Measurements from ENCODE around the gene HMGCL.
A peak's percentile ranks its signal among the peaks of the same experiment; 100 is the strongest.

The HMGCL gene

DNA sequence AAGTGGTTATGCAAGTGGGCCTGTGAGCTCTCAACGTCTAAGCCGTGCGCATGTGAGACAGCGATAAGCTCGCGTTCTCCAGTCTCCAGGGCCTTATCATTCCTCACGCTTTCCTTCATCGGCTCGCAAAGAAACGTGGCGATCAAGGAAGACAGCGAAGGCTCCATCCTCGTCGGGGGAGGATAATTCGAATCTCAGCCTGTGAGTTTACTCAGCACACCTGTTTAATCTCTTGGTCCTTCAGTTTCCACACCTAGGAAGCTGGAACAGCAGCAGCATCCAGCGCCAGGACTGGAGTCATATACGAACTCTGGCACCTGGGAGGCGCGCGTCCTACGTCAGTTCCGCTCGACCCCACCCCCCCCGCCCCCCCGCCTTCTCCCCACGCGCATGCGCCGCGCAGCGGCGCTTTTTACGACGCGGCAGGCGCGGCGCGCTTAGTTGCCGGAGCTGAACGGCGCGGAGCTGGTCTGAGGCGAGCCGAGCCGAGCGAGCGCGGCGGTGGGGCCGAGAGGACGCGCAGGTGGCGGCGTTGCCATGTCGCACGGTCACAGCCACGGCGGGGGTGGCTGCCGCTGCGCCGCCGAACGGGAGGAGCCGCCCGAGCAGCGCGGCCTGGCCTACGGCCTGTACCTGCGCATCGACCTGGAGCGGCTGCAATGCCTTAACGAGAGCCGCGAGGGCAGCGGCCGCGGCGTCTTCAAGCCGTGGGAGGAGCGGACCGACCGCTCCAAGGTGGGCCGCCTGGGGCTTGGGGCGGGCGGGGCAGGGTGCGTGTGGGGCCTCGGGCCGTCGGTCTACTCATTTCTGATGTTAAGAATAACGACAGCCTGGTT is 47.0 kb downstream of the HMGCL start, which contains the start of gene PITHD1:
Gene PITHD1, plus strand, starts transcription at position 440 of the 836 bp plus-strand sequence. Its CDS starts 98 bp downstream, at position 538.
- Histone ChIP-seq H3K4me1 (ENCODE audit: insufficient read depth, low read length, severe bottlenecking) (peaks cover 48% of the 10 kb centered on the region), H3K9me3 (ENCODE audit: low read length) (no peaks in the 10 kb centered on the region), H3K79me2 (ENCODE audit: insufficient read depth, low read length) (peaks cover 28% of the 10 kb centered on the region), H3K4me2 (ENCODE audit: low read length) (peak within 1 kb of the TSS; percentile 85), H3K9me2 (ENCODE audit: low read depth, low read length) (no peaks in the 10 kb centered on the region), H4K20me1 (ENCODE audit: insufficient read depth, low read length) (no peaks in the 10 kb centered on the region), H3K27me3 (ENCODE audit: insufficient read depth, low read length) (no peaks in the 10 kb centered on the region), H3F3A (ENCODE audit: insufficient read depth, low read length) (no peaks in the 10 kb centered on the region), H3K27ac (ENCODE audit: low read depth, low read length, poor library complexity, severe bottlenecking) (peak within 1 kb of the TSS; percentile 46), H3K36me3 (ENCODE audit: insufficient read depth, low read length) (peaks cover 21% of the 10 kb centered on the region), H3K9ac (ENCODE audit: low read length) (peak within 1 kb of the TSS; percentile 98), H2AFZ (ENCODE audit: low read length) (peak within 1 kb of the TSS; percentile 76; the same call in 1 of the 2 replicates), H3K4me3 (ENCODE audit: low read depth, low read length, poor library complexity, severe bottlenecking) (peak within 1 kb of the TSS; percentile 100)
- TF ChIP-seq EZH2 (IDR thresholded peaks at IDR 0.05; ENCODE audit: borderline replicate concordance, low read length), result no peak
- TF ChIP-seq, protein P1, sequence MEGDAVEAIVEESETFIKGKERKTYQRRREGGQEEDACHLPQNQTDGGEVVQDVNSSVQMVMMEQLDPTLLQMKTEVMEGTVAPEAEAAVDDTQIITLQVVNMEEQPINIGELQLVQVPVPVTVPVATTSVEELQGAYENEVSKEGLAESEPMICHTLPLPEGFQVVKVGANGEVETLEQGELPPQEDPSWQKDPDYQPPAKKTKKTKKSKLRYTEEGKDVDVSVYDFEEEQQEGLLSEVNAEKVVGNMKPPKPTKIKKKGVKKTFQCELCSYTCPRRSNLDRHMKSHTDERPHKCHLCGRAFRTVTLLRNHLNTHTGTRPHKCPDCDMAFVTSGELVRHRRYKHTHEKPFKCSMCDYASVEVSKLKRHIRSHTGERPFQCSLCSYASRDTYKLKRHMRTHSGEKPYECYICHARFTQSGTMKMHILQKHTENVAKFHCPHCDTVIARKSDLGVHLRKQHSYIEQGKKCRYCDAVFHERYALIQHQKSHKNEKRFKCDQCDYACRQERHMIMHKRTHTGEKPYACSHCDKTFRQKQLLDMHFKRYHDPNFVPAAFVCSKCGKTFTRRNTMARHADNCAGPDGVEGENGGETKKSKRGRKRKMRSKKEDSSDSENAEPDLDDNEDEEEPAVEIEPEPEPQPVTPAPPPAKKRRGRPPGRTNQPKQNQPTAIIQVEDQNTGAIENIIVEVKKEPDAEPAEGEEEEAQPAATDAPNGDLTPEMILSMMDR (IDR thresholded peaks at IDR 0.05; ENCODE audit: low read length), result no peak

DNA sequence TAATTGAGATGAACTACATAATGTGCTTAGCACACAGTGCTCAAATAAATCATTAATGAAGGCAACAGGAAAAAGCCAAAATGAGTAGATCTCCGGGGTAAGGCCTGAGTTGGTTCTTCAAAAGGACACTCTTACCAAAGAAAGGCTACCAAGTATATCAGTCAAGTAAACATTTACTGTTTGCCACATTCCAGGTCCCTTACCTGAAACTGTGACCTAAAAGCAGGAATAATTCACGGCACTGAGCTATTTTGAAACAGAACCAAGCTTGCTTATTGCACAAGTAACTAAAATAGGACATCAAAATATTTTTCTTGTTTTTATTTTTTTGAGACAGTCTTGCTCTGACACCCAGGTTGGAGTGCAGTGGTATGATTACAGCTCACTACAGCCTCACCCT is 49.0 kb downstream of the HMGCL start:
- no peaks in the 10 kb centered on the region for H3K9me2 ChIP-seq (ENCODE audit: low read depth, low read length)
- H3K9me3 ChIP-seq (ENCODE audit: low read length), result no peaks in the 10 kb centered on the region
- no peak overlapping the region for H3K4me2 ChIP-seq (ENCODE audit: low read length)
- H3K79me2 ChIP-seq (ENCODE audit: insufficient read depth, low read length), result peaks cover 23% of the 10 kb centered on the region
- no peak overlapping the region for H3K9ac ChIP-seq (ENCODE audit: low read length)
- TF ChIP-seq, protein P1 (IDR thresholded peaks at IDR 0.05; ENCODE audit: low read length), result no peak
- no peak for TF ChIP-seq EZH2 (IDR thresholded peaks at IDR 0.05; ENCODE audit: borderline replicate concordance, low read length)
- peaks cover 59% of the 10 kb centered on the region for H3K4me1 ChIP-seq (ENCODE audit: insufficient read depth, low read length, severe bottlenecking)
- H3K4me3 ChIP-seq (ENCODE audit: low read depth, low read length, poor library complexity, severe bottlenecking), result no peak overlapping the region
- no peak overlapping the region for H3K27ac ChIP-seq (ENCODE audit: low read depth, low read length, poor library complexity, severe bottlenecking)
- peaks cover 14% of the 10 kb centered on the region; the same call in 1 of the 2 replicates for H3K36me3 ChIP-seq (ENCODE audit: insufficient read depth, low read length)
- no peaks in the 10 kb centered on the region for H3K27me3 ChIP-seq (ENCODE audit: insufficient read depth, low read length)
- H3F3A ChIP-seq (ENCODE audit: insufficient read depth, low read length), result 0 out of 2 replicates have a peak, but pooled peaks cover 4% of the 10 kb centered on the region
- no peaks in the 10 kb centered on the region for H4K20me1 ChIP-seq (ENCODE audit: insufficient read depth, low read length)
- no peak overlapping the region for H2AFZ ChIP-seq (ENCODE audit: low read length)

DNA sequence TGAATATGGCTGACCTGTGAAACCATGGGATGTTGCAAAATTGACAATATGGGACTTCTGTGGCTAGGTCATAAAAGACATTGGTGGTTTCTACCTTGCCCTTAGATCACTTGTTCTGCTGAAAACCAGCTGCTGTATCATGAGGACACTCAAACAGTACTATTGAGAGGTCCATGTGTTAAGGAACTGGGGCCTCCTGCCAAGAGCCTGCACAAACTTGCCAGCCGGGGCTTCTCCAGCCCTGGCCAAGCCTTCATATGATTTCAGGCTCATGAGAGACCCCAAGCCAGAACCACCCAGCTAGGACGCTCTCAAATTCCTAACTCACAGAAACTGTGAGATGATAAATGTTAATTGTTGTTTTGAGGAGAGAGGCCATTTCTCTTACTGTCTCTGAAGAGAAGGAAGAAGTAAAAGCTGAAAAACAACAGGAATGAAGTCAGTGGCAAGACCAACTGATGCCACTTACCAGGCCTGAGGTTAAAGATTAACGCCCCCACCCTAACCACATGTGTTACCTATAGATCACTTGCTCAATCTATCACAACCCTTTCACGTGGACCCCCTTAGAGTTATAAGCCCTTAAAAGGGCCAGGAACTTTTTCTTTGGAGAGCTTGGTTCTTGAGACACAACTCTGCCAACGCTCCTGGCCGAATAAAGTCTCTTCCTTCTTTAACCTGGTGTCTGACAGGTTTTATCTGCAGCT is 50.9 kb downstream of the HMGCL start:
- Histone ChIP-seq H3K4me3 (ENCODE audit: low read depth, low read length, poor library complexity, severe bottlenecking) (no peak overlapping the region), H3K27me3 (ENCODE audit: insufficient read depth, low read length) (no peaks in the 10 kb centered on the region), H3K9me3 (ENCODE audit: low read length) (no peaks in the 10 kb centered on the region), H3K9ac (ENCODE audit: low read length) (no peak overlapping the region; the same call in 1 of the 2 replicates), H4K20me1 (ENCODE audit: insufficient read depth, low read length) (no peaks in the 10 kb centered on the region), H3K79me2 (ENCODE audit: insufficient read depth, low read length) (peaks cover 13% of the 10 kb centered on the region), H3K9me2 (ENCODE audit: low read depth, low read length) (no peaks in the 10 kb centered on the region), H3K36me3 (ENCODE audit: insufficient read depth, low read length) (peaks cover 5% of the 10 kb centered on the region; the same call in 1 of the 2 replicates), H3K4me2 (ENCODE audit: low read length) (no peak overlapping the region), H3K4me1 (ENCODE audit: insufficient read depth, low read length, severe bottlenecking) (peaks cover 49% of the 10 kb centered on the region), H3K27ac (ENCODE audit: low read depth, low read length, poor library complexity, severe bottlenecking) (peak overlapping the region; percentile 59), H3F3A (ENCODE audit: insufficient read depth, low read length) (0 out of 2 replicates have a peak, but pooled peaks cover 4% of the 10 kb centered on the region), H2AFZ (ENCODE audit: low read length) (no peak overlapping the region)
- TF ChIP-seq, protein P1 (IDR thresholded peaks at IDR 0.05; ENCODE audit: low read length), result no peak
- no peak for TF ChIP-seq EZH2 (IDR thresholded peaks at IDR 0.05; ENCODE audit: borderline replicate concordance, low read length)
